Heart right ventricle (tissue), 16 donors: Measurements from ENCODE around the gene CCDC186. TPM values are rescaled to one million over a fixed set of nuclear protein-coding genes. Genes with fewer than 3 reads are reported as not detected.

Experiments
- ATAC-seq, 8 donors: fragments of 200-7000 bp; cut with Tn5 transposase; one replicate each; pipeline ENCODE4 v1.9.1; 2020; ENCODE audit warnings: mild to moderate bottlenecking in 8 of 8, moderate library complexity in 8 of 8, moderate number of reproducible peaks in 1 of 8
- DNase-seq, 2 donors: peaks; one replicate each; pipeline ENCODE4 v3.0.0-alpha.2; 2020
- H3K27ac ChIP-seq, 10 donors: fragments of 200-600 bp; sonication (generic) in 2 of 10; one replicate each; pipeline versions ENCODE4 v1.5.0 to v1.8.0; 2020 to 2022; ENCODE audit warnings: mild to moderate bottlenecking in 3 of 10
- H3K27me3 ChIP-seq, 7 donors: fragments of 200-600 bp; one replicate each; pipeline ENCODE4 v1.8.0; 2021 to 2022; ENCODE audit warnings: mild to moderate bottlenecking in 2 of 7
- H3K36me3 ChIP-seq, 9 donors: fragments of 200-600 bp; sonication (generic) in 1 of 9; one replicate each; pipeline versions ENCODE4 v1.5.0 to v1.8.0; 2020 to 2022; ENCODE audit warnings: mild to moderate bottlenecking in 2 of 9
- H3K4me1 ChIP-seq, 9 donors: fragments of 200-600 bp; sonication (generic) in 1 of 9; one replicate each; pipeline versions ENCODE4 v1.5.0 to v1.8.0; 2020 to 2022; ENCODE audit warnings: mild to moderate bottlenecking in 4 of 9
- H3K4me3 ChIP-seq, 10 donors: fragments of 200-600 bp; sonication (generic) in 2 of 10; one replicate each; pipeline versions ENCODE4 v1.5.0 to v1.8.0; 2020 to 2022; ENCODE audit warnings: mild to moderate bottlenecking in 7 of 10, moderate library complexity in 2 of 10
- H3K9me3 ChIP-seq, 11 donors: fragments of 200-600 bp in 10 of 11; sonication (generic) in 2 of 11; one replicate each; pipeline versions ENCODE4 v1.5.0 to v1.8.0; 2013 to 2022; ENCODE audit warnings: mild to moderate bottlenecking in 2 of 11, control low read depth in 1 of 11, moderate library complexity in 1 of 11
- CTCF ChIP-seq, 9 donors: fragments of 200-600 bp; sonication (generic) in 2 of 9; IDR thresholded peaks; one replicate each; pipeline versions ENCODE4 v1.5.0 to v1.8.0; 2021 to 2022; ENCODE audit warnings: antibody characterized with exemption in 9 of 9, mild to moderate bottlenecking in 5 of 9, moderate library complexity in 1 of 9
- WGBS, 2 donors: extraction: QIAGEN DNeasy Blood & Tissue Kit; methylation state at CpG; one replicate each; pipeline ENCODE4 v1.1.7; 2013; ENCODE audit warnings: inconsistent platforms in 1 of 2; 5-methylcytosine and 5-hydroxymethylcytosine counted together
- intact Hi-C, 10 donors: fragments of 100-400 bp; cut with DNase I; formaldehyde crosslinking; loops; one replicate each; pipeline versions ENCODE4 v1.11.1 to v1.14.2; 2022
- polyA plus RNA-seq, 2 donors: library from polyadenylated mRNA; stranded (reverse); fragments of 200-250 nt; gene quantifications; one replicate each; pipeline ENCODE4 v1.2.3, GENCODE V29; 2013
- total RNA-seq, 10 donors: library from RNA; stranded (reverse); fragmentation: NEBNext Ultra II Directional in 3 of 10; extraction: Animal tissue kit (Norgen Biotek cat#: 25700) in 3 of 10; gene quantifications; one replicate each; pipeline versions ENCODE4 v1.2.1 to v1.2.4, GENCODE V29; 2021 to 2023
- donor health status: Arrhythmogenic right ventricular cardiomyopathy.
- donor health status: ischemic (EF 13 %, LVEDD 7.1; RV severe dilation, severe dysfunction).
- donor health status: healthy with polysubstance abuse.
- donor health status: DM: no; HTN: yes; CAD: no.
- donor health status: DM: no; HTN: no; CAD: no.
- donor health status: ischemic (EF 25% LVEDD 6.9; RV normal size, moderate dysfunction).
- donor health status: ischemic (EF 25% LVEDD 5.7; RV mildly dilated, moderate dysfunction).
- donor health status: healthy.
- donor health status: DM: yes; HTN: yes; CAD: no.
- donor health status: Ischemic cardiomyopathy.
- donor health status: ischemic (EF 35%, LVEDD 5.7; RV mildly dilated, moderate dysfunction).
- donor health status: nonischemic (EF 11% LVEDD 7.7; RV severe dilation, severe dysfunction).
- donor health status: DM: yes; HTN: yes; CAD: no.
- donor health status: PGD.
- donor health status: ischemic (EF 29% LVEDD 5.4; RV normal size, mild dysfunction).
- donor health status: nonischemic (EF 23%, LVEDD 6.1; RV moderate dilation, normal function).

Gene CCDC186
- total and polyA plus RNA-seq, 12 donors: 3.4 to 28.9 (median 19.0) TPM

- Histone ChIP-seq H3K4me1 (no peaks in the 10 kb centered on the region), H3K27me3 (no peaks in the 10 kb centered on the region), H3K27ac (no peak overlapping the region), H3K9me3 (no peaks in the 10 kb centered on the region), H3K4me3 (no peak overlapping the region), H3K36me3 (no peaks in the 10 kb centered on the region)
- 74 to 78% methylated on average over 5 of the region's 5 CpGs for WGBS, 2 donors
- no peak for ATAC-seq
- no peak for TF ChIP-seq CTCF (IDR thresholded peaks at IDR 0.05)
- no peak for DNase-seq
- intact Hi-C loops: no loop called here
Measured at GRCh38 chr10:114087255-114087654, 86.7 kb downstream of the CCDC186 start.

GRCh38 chr10:114084215-114084614, 89.8 kb downstream of the CCDC186 start:
- intact Hi-C loops: no loop called here
- Histone ChIP-seq H3K4me3 (no peak overlapping the region), H3K36me3 (no peaks in the 10 kb centered on the region), H3K9me3 (no peaks in the 10 kb centered on the region), H3K27me3 (no peaks in the 10 kb centered on the region), H3K27ac (no peak overlapping the region), H3K4me1 (no peaks in the 10 kb centered on the region)
- no peak for TF ChIP-seq CTCF (IDR thresholded peaks at IDR 0.05)
- DNase-seq (no peak), ATAC-seq (no peak)
- 87 to 96% methylated on average over 4 of the region's 4 CpGs for WGBS, 2 donors

GRCh38 chr10:114083040-114083439, 91.0 kb downstream of the CCDC186 start:
- Histone ChIP-seq H3K4me1 (peaks cover 0 to 4% (median 0%) of the 10 kb centered on the region in 9 donors), H3K9me3 (no peaks in the 10 kb centered on the region), H3K27me3 (no peaks in the 10 kb centered on the region), H3K27ac (no peak overlapping the region), H3K4me3 (no peak overlapping the region), H3K36me3 (no peaks in the 10 kb centered on the region)
- intact Hi-C loops: no loop called here
- no peak for TF ChIP-seq CTCF (IDR thresholded peaks at IDR 0.05)
- 86 to 89% methylated on average over 5 of the region's 5 CpGs for WGBS, 2 donors
- ATAC-seq (no peak), DNase-seq (no peak)

- 87 to 92% methylated on average over 8 of the region's 8 CpGs for WGBS, 2 donors
- no peak overlapping the region for H3K27ac ChIP-seq
- no peak for TF ChIP-seq CTCF (IDR thresholded peaks at IDR 0.05)
- H3K36me3 ChIP-seq: no peaks in the 10 kb centered on the region
- H3K27me3 ChIP-seq: no peaks in the 10 kb centered on the region
- H3K4me3 ChIP-seq: no peak overlapping the region
- intact Hi-C loops: no loop called here
- DNase-seq (no peak), ATAC-seq (no peak)
- H3K9me3 ChIP-seq: no peaks in the 10 kb centered on the region
- peaks cover 0 to 9% (median 0%) of the 10 kb centered on the region in 9 donors for H3K4me1 ChIP-seq
Measured at GRCh38 chr10:114081911-114082583, 92.0 kb downstream of the CCDC186 start.
